CD4-positive, alpha-beta T cell treated with Interleukin-21 for 1 hour (primary cell): ENCODE results near the gene ELP5.

Experiments
- DNase-seq: peaks from one replicate; pipeline ENCODE4 v3.0.0-alpha.2; 2020

The ELP5 gene

DNA sequence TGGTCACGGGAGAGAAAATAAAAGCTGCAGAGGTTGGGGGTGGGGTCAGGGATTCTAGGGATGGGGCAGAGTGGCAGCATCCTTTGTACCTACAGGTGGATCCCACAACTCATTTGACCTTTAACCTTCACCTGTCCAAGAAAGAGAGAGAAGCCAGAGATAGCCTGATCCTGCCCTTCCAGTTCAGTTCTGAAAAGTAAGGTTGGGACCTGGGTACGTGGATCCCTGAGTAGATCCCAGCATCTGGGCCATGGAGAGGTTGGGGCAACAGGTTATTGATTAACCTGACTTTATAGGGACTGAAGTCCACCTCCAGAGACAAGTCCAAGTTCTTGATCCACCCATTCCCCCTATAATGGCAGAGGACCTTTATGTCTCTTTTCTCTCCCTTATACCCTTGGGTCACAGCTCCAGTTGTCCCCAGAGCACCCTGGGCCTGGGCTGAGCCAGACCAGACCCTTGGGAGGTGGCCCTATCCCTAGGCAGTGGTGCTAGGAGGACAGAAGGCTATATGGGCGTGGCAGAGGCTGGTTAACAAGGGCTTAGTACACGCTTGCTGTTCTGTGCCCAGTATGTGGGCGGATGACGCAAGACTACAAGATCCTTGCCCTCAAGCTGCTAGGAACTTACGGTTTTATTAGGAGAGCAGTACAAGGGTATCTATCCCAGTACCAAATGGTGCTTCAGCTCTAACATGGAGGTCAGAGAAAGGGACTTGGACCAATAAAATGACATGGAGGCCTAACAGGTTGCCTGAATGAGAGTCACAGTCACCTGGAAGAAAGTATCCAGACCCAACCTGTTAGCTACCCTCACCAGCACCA lies 6.9 kb downstream of the ELP5 start:
- DNase-seq: no peak

DNA sequence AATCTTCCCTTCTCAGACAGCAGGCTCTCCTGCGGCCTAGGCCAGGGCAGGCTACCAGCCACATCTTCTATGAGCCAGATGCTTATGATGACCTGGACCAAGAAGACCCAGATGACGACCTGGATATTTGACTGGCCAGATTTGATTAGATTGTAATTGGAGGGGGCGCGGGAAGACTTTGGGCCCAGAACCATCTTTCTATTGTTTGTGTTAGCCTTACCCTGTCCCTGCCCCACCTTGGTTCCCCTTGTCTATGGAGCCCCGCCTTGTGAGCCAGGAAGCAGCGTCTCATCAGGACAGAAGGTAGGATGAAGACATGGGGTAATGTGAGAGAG lies 7.5 kb downstream of the ELP5 start:
- no peak for DNase-seq

- DNase-seq: no peak
Observed at GRCh38 chr17:7260151-7260550, 8.1 kb downstream of the ELP5 start.

- DNase-seq: peak; percentile 44
Observed at GRCh38 chr17:7260651-7261378, 8.8 kb downstream of the ELP5 start.

DNA sequence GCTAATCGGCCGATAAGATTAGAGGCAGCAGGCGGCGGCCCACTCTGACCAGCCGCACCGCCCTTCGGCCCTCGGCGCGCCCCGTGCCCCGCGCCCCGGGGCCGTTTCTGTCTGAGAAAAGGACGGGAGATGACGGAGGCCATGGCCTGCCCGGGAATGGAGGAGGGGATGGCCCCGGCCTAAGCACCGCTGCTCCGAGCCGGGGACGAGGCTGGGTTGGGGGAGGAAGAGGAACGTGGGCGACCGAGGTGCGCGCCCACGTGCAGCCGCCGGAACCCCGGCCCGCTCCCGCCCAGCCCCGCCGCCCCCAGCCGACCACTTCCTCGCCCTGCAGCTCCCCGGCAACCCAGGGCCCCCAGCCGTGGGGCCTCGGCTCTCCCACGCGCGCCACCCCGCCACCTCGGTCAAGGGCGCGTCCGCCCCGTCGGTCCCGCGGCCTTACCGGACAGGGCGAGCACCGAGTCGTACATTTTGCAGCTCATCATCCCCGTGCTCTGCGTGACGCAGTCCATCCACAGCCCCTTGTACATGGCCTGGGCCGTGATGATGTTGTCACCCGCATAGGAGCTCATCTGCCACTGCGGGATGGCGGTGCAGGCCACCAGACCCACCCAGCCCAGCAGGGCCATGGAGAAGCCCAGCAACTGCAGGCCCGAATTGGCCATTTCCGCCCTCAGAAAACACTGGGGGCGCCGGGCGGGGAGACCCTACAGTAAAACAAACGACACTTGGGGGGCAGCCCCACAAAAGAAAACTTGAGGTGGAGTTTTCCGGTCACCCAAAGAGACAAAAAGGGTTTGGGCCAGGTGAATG lies 9.6 kb downstream of the ELP5 start:
- no peak for DNase-seq

DNA sequence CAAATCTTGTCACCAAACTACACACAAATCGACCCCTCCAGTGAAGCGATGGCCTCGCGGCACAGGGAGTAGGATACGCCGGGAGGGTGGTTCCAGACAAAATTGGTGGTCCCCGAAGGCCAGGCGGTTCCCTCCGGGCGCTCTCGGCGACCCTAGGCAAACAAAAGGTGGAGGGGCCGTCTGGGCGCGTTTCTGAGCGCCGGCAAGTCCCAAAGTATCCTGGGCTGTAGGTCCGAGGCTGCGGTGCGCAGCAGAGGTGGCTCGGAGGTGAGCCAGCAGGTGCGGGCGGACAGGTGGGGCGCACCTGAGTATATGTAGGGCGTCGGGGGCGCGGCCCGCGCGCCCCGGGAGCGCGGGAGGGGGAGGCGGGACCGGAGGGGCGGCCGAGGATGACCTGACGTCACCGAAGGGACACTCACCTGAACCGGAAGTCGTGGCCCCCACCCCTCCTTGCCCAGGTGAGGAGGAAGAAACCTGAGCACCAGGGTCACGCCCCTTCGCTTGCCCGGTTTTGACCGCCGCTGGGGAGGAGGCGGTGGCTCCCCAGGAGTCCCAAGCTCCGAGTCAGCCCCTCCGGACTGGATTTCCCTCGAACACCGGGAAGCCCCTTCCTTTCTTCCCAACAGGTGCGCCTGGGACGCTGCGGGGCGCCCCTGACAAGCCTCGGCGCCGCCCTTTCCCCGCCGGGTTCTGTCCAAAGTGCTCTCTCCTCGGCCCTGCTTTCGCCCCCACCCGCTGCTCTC lies 10.3 kb downstream of the ELP5 start, which contains the start of gene CLDN7:
TSS of gene CLDN7 (minus strand) at position 287 of the 743 bp plus-strand sequence. CDS start 435 bp downstream, outside the sequence.
- no peak for DNase-seq

GRCh38 chr17:7262935-7263800 lies 11.2 kb downstream of the ELP5 start:
- no peak for DNase-seq

- no peak for DNase-seq
Observed at GRCh38 chr17:7263801-7264078, 11.7 kb downstream of the ELP5 start.

- no peak for DNase-seq
Observed at GRCh38 chr17:7266784-7267183, 14.8 kb downstream of the ELP5 start.

DNA sequence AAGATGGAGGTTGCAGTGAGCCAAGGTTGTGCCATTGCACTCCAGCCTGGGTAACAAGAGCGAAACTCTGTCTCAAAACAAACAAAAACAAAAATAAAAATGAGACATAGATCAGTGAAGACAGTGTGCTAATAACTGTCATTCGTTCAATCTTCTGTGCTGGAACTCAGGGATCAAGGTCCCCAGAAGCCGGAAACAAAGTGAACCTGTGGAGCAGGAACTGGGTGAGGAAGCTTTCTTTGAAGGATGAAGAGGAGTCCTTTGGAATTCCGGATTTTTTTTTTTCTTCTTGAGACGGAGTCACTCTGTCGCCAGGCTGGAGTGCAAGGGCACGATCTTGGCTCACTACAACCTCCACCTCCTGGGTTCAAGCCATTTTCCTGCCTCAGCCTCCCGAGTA lies 27.4 kb downstream of the ELP5 start:
- no peak for DNase-seq

DNA sequence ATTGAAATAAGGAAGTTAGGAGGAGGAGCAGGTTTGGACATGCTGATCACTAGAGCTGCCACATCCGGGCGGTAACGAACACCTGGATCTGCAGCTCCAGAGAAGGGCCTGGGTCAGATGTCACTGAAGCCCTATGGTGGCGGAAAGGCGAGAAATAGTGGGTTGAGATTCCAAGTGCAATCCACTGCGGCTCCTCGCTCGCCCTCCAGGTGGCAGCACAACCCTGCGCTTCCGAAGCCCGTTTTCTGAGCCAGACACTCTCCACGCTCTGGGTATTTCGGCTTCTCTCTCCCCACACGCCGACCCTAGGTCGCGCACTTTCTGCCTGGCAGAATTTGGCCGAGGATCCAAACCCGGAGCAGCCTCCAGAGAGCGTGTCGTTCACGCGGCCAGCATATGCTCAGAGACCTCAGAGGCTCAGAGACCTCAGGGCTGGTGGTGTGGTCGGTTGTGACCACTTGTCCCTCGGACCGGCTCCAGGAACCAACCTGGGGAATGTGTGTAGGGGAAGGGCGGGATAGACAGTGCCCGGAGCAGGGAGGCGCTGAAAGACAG lies 28.6 kb downstream of the ELP5 start:
- DNase-seq: peak; percentile 88

DNA sequence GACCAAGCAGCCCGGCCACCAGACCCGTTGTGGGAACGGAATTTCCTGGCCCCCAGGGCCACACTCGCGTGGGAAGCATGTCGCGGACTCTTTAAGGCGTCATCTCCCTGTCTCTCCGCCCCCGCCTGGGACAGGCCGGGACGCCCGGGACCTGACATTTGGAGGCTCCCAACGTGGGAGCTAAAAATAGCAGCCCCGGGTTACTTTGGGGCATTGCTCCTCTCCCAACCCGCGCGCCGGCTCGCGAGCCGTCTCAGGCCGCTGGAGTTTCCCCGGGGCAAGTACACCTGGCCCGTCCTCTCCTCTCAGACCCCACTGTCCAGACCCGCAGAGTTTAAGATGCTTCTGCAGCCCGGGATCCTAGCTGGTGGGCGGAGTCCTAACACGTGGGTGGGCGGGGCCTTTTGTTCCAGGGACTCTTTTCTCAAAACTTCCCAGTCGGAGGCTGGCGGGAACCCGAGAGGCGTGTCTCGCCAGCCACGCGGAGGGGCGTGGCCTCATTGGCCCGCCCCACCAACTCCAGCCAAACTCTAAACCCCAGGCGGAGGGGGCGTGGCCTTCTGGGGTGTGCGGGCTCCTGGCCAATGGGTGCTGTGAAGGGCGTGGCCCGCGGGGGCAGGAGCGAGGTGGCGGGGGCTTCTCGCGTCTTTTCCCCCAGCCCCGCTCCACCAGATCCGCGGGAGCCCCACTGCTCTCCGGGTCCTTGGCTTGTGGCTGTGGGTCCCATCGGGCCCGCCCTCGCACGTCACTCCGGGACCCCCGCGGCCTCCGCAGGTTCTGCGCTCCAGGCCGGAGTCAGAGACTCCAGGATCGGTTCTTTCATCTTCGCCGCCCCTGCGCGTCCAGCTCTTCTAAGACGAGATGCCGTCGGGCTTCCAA lies 29.3 kb downstream of the ELP5 start, which contains the start of gene SLC2A4:
TSS of gene SLC2A4 (plus strand) at position 645 of the 879 bp plus-strand sequence. CDS start at position 862, 217 bp downstream.
- DNase-seq: peak; percentile 90

DNA sequence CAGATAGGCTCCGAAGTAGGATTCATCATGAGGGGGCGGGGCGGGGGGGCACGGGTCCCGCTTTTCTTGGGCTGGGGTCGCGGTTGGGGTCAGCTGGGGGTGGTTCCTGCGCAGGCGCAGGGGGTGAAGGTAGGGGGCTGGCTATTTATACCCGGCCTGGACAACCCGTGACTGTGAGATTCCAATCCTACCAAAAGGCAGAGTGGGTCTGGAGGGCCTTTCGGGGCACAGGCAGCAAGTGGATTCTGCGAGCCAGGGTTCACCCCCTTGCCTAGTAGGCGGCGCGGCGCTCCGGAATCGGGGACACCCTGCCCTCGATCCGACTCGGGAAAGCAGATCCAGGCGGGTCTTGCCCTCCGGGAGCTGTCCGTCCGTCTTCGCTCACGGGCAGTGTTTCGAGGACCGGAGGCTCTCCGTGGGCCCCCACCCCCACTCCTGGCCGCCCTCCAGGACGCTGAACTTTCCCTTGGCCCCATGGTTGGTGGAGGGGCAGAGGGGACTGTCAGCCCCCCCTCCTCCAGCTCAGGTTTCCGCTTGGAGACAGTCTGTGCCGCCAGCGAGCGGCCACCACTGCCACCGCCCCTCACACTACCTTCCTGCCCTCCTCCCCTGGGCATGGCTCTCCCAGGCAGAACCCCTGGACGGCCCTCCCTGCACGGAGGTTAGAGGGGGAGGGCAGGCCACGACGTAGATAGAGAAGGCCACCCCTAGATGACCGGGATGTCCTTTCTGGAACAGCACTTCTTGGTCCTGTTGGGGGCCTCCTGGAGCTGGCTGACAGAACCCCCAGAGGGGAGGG lies 30.1 kb downstream of the ELP5 start:
- no peak for DNase-seq

DNA sequence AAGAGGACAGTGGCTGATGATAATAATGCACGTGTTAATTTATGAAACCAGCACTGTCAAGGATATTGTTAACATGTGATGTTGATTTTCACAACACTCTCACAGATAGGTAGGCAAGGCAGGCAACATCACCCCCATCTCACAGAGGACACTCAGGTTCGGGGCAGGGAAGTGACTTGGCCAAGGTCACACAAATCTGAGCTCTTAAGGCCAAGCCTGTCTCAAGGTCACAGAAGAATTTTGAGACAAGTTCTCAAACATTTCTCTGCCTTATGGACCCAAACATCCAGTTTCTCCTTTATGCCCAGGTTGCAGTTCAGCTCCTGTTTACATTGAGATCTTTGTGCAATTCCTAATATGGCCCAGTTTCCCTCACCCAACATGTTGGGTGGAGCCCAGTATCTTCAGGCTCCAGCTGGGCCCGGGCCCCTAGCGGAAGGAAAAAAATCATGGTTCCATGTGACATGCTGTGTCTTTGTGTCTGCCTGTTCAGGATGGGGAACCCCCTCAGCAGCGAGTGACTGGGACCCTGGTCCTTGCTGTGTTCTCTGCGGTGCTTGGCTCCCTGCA lies 30.8 kb downstream of the ELP5 start:
- no peak for DNase-seq

- DNase-seq: no peak
Observed at GRCh38 chr17:7283471-7284216, 31.6 kb downstream of the ELP5 start.

- DNase-seq: no peak
Observed at GRCh38 chr17:7284911-7285310, 32.9 kb downstream of the ELP5 start.

GRCh38 chr17:7285679-7286078 lies 33.7 kb downstream of the ELP5 start:
- no peak for DNase-seq

GRCh38 chr17:7289256-7290032 lies 37.4 kb downstream of the ELP5 start:
- DNase-seq: no peak
